ENCODE measurements around the gene SETD9. TPM values are rescaled to one million over a fixed set of nuclear protein-coding genes. Genes with fewer than 3 reads are reported as not detected.

SETD9 gene, protein sequence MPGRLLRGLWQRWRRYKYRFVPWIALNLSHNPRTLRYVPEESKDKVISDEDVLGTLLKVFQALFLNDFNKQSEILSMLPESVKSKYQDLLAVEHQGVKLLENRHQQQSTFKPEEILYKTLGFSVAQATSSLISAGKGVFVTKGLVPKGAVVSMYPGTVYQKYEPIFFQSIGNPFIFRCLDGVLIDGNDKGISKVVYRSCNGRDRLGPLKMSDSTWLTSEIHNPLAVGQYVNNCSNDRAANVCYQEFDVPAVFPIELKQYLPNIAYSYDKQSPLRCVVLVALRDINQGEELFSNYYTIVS
- 15.9 TPM for total RNA-seq
- long read RNA-seq, transcript SETD9-201 (6 exons, 1,619 nt): major isoform, 8 of 11 reads
- long read RNA-seq, partial matches to known transcripts: 0 of 11 reads
- long read RNA-seq, other reads (novel, unspliced or antisense): 1 of 11 reads

DNA sequence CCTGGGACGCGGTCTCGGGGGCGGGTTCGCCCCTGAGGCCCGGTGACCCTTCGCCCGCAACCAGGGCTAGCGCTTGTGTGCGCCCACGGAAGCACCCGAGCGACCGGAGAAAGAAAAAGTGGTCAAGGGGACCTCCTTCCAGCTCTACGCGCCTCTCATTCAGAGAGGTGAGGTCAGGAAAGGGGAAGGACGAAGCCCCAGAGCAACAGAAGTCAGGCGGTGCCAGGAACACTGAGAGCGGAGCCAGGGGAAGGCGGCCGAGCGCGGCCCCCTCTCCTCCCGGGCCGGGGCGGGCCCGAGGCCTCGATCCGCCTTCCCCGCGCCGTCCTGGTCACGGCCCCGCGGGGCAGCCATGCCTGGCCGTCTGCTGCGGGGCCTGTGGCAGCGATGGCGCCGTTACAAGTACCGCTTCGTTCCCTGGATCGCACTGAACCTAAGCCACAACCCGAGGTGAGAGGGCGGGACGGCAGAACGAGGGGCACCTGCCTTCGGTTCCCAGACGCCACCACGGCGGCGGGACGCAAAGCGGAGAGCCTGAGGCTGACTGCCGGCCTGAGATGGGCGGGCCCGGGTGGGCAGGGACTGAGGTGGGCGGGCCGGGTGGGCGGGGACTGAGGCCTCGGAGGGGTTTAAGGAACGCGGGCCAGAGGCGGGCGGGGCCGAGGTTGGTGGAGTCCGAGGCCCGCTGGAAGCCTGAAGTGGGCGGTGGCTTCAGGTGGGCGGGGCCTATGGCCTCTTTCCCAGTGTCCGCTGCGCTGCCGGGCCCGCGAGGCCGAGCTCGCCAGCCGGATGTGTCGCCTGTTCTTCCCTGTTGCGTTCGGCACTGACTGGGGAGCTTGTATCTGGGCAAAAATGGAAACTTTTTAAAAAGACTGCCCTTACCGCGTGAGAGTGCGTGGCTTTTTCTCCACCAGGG lies at the start of gene SETD9:
TSS of gene SETD9 (plus strand) at position 303 of the 916 bp plus-strand sequence. CDS start at position 353, 50 bp downstream.
- DNase-seq (ENCODE audit: missing footprints): peak; percentile 100
- intact Hi-C loops (cut with DNase I): loop anchor here (2.0 to 5.0 kb wide), 2 partner anchors 43 to 263 kb away; partner anchors contain the start of gene MIER3
- ATAC-seq: peak; percentile 96

DNA sequence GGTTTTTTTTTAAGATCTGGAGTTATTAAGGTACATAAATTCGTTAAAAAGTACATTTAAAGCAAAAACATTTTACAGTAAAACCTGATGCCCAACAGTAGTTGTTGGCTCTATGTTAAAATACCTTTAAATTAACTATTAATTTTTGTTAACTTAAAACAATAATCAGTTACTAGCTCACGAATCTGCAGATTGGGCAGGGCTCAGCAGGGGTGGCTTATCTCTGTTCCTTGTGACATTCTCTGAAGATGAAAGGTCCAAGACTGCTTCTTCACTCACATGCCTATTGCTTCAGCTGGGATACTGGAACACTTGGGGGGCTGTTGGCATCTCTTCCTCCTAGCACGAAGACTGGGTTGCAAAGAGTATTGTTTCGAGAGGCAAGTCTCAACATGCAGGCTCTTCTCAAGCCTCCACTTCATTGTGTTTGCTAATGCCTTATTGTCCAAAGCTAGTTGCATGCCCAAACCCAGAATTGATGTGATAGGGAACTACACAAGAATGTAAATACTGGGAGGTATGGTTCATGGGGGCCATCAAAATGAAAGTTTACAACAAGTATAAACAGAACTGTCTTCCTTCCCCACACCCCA lies 47.4 kb upstream of the SETD9 start:
- DNase-seq (ENCODE audit: missing footprints): no peak
- ATAC-seq: no peak
- intact Hi-C loops (cut with DNase I): no loop called here

DNA sequence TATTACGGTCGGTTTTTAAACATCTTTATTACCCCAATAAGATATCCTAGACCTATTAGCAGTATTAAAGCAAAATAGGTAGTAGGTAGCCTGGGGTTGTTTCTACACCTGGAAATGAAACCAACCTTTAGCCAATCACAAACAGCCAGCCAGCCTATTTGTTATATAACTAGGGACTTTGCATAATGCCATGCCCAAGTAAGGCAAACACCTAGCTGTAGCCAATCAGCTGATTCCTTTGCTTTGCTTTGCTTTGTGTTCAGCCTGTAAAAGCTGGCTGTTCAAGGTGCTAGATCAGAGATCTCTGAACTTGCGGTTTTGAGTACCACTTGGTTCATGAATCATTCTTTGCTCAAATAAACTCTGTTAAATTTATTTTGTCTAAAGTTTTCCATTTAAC lies 46.5 kb upstream of the SETD9 start:
- ATAC-seq (no peak), DNase-seq (ENCODE audit: missing footprints) (no peak)
- intact Hi-C loops (cut with DNase I): no loop called here

DNA sequence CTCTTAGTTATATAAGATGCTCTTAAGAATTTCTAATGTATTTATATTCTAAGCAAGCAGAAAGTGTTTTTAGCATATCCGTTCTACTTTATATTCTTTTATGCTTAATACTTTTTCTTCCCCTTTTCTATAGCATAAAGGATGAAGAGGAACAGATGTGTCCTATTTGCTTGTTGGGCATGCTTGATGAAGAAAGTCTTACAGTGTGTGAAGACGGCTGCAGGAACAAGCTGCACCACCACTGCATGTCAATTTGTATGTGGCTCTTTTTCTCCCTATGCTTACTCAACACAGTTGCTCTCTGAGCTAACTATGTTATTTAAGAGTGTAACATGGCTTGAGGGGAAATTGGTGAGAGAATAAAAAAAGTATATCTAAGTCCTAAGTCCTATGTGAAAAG lies 37.6 kb upstream of the SETD9 start:
- no peak for ATAC-seq
- DNase-seq (ENCODE audit: missing footprints): no peak
- intact Hi-C loops (cut with DNase I): no loop called here

DNA sequence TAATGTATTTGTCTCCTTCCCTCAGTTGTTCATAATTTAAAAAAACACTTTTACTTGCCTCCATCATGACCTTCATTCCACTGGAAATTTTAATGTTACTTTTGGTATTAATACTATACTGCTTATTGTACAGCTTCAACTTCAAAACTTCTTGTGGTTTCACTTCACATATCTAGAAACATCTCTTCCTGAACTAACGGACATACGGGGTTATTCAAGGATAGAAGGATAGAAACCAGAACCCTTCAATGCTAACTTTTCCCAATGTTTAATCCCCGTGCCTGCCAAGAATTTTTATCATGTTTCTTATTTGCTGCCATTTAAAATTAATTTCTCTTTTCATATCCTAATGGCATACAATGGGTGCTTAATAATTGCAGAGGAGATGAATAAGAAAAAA lies 36.3 kb upstream of the SETD9 start:
- DNase-seq (ENCODE audit: missing footprints): no peak
- intact Hi-C loops (cut with DNase I): no loop called here
- no peak for ATAC-seq

DNA sequence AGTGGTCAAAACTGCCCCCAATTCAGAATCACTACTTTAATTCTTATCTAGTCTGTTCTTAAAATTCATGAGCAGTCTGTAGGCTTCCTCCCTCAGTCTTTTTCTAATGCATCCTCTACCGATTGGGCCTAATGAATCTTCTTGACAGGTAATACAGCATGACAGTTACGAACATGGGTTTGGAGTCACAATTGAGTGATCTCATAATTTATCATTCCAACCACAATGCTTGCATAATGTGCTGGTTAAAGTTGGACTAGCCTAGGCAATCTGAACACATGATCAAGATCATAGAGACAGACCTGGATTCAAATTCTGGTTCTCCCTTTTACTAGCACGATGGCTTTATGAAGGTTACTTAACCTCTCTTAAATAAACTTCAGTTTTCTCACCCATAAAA lies 33.1 kb upstream of the SETD9 start:
- ATAC-seq (no peak), DNase-seq (ENCODE audit: missing footprints) (no peak)
- intact Hi-C loops (cut with DNase I): no loop called here

DNA sequence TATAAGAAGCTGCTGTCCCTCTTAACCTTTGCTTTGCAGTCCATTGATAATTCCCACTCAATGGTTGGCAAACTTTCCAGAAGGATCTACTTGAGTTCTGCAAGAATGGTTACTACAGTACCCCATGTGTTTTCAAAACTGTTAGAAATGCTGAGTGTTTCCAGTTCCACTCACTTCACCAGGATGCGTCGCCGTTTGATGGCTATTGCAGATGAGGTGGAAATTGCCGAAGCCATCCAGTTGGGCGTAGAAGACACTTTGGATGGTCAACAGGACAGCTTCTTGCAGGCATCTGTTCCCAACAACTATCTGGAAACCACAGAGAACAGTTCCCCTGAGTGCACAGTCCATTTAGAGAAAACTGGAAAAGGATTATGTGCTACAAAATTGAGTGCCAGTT lies 27.8 kb upstream of the SETD9 start:
- no peak for ATAC-seq
- DNase-seq (ENCODE audit: missing footprints): no peak
- intact Hi-C loops (cut with DNase I): no loop called here

DNA sequence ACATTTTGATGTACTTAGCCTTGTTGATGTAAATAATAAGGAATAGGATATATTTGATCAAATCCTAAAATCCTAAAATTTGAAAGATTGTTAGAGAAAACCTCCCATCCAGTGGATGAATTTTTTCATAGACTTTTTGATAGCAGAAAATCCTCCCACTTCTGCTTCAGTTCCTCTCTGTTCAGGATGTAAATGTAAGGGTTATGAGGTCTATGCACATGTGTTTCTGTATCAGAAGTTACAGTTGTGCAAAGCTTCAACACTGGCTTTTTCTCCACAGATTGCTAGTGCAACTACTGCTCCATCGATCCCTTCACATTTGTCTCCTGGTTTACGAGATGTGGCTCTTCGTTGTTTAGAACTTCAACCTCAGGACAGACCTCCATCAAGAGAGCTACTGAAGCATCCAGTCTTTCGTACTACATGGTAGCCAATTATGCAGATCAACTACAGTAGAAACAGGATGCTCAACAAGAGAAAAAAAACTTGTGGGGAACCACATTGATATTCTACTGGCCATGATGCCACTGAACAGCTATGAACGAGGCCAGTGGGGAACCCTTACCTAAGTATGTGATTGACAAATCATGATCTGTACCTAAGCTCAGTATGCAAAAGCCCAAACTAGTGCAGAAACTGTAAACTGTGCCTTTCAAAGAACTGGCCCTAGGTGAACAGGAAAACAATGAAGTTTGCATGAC lies 16.0 kb upstream of the SETD9 start:
- intact Hi-C loops (cut with DNase I): no loop called here
- ATAC-seq (no peak), DNase-seq (ENCODE audit: missing footprints) (no peak)

DNA sequence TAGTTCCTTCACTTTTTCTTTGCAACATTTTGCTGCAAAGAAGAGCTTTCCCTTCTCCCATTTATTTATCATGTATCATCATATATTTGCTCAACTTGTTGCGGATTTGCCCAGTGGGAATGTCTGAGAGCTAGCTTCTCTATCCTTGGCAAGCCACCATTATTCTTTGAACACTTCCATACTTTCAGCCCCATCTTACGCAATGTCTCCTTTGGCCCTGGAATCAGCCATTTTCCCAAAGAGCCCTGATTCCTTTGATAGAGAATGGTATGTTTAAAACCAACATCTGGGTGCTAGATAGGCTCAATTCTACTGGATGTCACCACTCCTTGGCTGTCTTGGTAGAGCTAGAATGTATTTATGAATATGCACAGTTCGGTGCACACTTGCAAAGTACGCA lies 12.6 kb upstream of the SETD9 start:
- ATAC-seq: no peak
- intact Hi-C loops (cut with DNase I): no loop called here
- no peak for DNase-seq (ENCODE audit: missing footprints)

DNA sequence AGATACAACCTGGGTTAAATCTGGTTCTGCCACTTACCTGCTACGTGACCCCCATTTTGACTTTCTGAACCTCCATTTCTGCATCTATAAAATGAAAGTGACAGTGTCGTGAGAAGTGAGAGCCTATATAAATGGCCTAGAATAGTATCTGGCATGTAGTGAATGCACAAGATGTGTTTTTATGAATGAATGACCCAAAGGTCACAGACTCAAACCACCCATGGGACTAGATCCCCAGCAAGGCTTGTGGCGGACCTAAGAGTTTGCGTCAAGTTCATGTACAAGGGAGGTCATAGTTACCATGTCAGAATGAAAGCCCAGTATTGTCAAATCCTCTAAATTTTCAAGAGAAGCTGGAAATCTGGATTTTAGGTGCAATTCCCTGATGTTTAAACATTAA lies 11.2 kb upstream of the SETD9 start:
- intact Hi-C loops (cut with DNase I): no loop called here
- ATAC-seq: no peak

DNA sequence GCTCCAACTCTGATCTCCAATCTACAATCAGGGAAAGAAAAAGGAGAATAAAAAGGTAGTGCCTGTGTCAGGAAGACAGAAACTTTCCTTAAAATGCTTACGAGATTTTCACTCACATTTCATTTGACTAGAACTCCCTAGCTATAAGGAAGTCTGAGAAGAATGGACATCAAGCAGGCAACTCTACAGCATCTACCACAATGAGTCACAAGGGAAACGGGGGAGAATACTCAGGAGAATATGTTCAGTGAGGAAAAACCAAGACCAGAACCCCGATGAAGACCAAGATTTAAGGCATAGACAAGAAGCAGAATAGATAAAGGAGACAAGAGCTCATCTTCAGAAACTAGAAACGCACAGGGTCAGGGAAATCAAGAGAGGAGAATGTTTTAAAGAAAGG lies 9.0 kb upstream of the SETD9 start:
- DNase-seq (ENCODE audit: missing footprints): no peak
- intact Hi-C loops (cut with DNase I): loop anchor here (2.0 to 5.0 kb wide), 4 partner anchors 182 to 377 kb away; no protein-coding TSS in a partner anchor
- ATAC-seq: no peak

More for the DNA sequence above, 11.2 kb upstream of the SETD9 start:
- no peak for DNase-seq (ENCODE audit: missing footprints)

DNA sequence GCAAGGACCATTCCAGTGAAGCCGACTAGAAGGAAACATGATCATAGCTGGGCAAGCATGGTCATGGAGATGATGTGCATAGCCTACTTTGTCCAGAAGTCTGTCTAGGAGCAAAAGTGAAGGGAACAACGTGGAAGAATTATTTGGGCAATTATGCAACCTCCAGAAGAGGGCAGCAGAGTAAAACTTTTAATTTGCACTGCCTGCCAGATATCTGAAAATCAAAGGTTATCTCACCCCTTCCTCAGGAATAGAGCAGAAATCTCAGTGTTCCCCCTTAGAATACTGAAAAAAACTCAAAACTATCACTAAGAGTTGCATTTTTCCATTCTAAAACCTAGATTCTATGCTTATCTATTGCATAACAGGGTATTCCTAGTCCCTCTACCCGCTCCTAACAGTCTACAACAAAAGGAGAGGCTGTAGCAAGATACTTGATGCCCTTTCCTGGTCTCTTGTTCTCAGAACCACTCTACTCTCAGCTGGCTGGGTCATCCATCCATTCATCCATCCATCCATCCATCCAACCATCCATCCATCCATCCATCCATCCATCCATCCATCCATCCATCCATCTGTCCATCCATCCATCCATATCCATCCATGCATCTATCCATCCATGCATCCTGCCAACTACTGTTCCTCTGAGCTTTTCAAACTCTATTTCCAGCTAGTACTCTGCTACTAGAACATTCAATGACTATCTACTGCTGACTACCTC lies 8.4 kb upstream of the SETD9 start:
- DNase-seq (ENCODE audit: missing footprints) (no peak), ATAC-seq (peak; percentile 46)
- intact Hi-C loops (cut with DNase I): loop anchor here (2.0 to 5.0 kb wide), 4 partner anchors 182 to 376 kb away; no protein-coding TSS in a partner anchor

DNA sequence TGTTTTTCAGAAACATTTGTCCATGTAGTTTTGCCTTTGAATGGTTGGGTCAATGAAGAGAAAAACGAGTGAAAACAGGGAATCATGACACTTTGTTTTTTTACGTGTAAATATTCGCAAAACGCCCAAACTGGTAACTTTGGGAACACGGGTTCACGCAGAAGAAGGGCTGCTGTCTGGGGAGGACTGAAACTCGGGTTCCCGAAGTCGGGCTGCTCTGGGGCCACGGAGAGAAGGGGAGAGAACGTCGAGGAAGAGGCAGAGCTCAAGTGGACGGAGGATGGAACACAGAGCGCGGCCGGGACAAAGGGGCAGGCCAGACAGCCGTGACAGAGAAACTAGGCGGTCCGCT lies 478 bp upstream of the SETD9 start:
- DNase-seq (ENCODE audit: missing footprints) (no peak), ATAC-seq (peak; percentile 77)
- intact Hi-C loops (cut with DNase I): loop anchor here (2.0 kb wide), 1 partner anchor 264 kb away; no protein-coding TSS in a partner anchor

DNA sequence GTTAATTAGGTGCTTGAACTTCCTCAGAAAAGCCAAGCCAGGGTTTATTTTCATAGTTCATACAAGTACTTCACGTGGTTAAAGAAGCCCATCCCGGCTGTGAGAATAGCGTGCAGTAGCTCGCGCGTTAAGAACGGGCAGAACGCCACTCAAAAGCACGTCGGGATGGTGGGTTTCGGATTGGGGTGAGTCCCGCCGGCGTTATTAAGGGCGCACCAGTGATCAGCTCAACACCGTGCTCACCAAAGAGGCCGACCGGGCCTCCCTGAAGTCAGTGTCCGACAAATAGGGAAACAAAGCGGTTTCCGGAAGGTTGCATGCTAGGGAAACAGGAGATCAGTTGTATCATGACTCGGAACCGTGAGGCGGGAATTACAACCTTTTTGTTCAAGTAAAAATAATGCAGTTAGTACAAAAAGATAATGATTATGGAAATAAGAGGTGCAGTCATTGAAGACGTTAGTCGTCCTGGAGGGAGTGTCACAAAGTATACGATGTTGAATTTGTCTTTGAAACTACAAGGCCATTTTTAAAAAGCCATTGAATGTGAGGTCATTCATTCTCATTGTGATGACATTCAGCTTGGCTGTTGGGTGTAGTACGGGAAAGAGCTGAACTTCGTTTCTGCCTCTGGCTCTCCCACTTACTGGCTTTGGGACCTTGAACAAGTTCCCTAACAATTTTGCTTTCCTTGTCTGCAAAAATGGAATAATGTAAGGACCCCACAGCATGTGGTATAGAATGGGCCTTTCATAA lies 992 bp downstream of the SETD9 start:
- intact Hi-C loops (cut with DNase I): loop anchor here (5.0 kb wide), 1 partner anchor 42 kb away; the partner anchor contains the start of gene MIER3
- DNase-seq (ENCODE audit: missing footprints) (peak; percentile 78), ATAC-seq (peak; percentile 2)

DNA sequence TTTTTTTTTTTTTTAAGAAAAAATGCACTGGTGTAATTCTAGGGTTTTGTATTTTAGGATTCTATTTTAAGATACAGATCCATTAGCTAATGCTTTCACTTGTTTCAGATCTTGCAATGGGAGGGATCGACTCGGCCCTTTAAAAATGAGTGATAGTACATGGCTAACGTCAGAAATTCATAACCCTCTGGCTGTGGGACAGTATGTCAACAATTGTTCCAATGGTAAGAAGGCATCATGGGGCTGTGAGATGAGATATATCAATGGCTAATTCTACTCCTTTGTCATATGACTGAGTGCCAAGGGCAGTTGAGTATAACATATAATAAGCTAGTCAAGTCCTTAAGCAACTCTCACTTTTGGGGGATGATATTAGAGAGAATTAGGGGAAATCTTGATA lies 4.4 kb downstream of the SETD9 start:
- intact Hi-C loops (cut with DNase I): loop anchor here (5.0 kb wide), 1 partner anchor 39 kb away; the partner anchor contains the start of gene MIER3
- DNase-seq (ENCODE audit: missing footprints): no peak
- ATAC-seq: no peak

DNA sequence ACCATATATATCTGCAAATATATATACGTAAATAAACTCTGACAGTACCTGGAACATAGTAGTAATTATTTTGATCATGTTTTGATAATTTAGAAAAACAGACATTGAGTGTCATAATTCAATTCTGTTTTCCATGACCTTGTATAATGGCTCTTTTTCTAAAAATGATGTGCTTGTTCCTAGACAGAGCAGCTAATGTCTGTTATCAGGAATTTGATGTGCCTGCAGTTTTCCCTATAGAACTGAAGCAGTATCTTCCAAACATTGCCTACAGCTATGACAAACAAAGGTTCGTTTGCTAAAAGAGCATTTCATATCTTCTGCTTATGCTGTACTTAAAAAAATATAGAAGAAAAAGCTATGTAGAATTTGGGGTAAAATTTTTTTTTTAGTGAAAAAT lies 5.3 kb downstream of the SETD9 start:
- intact Hi-C loops (cut with DNase I): loop anchor here (5.0 kb wide), 1 partner anchor 38 kb away; the partner anchor contains the start of gene MIER3
- no peak for ATAC-seq
- no peak for DNase-seq (ENCODE audit: missing footprints)

DNA sequence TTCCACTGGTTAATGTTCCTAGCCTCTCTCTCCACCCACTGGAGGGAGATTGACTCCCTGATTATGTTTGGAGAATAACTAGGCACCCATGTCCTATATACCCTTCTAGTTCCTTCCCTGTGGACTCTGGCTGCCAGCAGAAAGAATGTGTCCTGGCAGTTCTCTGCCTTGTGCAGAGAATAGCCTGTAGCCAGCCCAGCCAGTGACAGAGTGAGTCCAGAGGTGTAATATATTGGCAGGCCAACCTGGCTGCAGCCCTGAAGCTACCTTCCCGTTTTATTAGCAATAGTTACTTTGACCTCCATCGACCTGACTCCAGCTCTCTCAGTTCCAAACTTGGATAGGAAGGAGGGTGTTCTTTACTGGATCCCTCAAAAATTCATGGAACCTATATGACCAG lies 8.1 kb downstream of the SETD9 start:
- intact Hi-C loops (cut with DNase I): no loop called here
- ATAC-seq (peak; percentile 96), DNase-seq (ENCODE audit: missing footprints) (peak; percentile 71)
